ENCODE data around the gene TBC1D22B.

Gene TBC1D22B

GRCh38 chr6:37357288-37357687, 99.7 kb downstream of the TBC1D22B start:
- DNase-seq (ENCODE audit: low read depth): no peak

- DNase-seq (ENCODE audit: low read depth): no peak
Observed at GRCh38 chr6:37357860-37358259, 100.3 kb downstream of the TBC1D22B start.

GRCh38 chr6:37359039-37359438, 101.5 kb downstream of the TBC1D22B start:
- no peak for DNase-seq (ENCODE audit: low read depth)

- no peak for DNase-seq (ENCODE audit: low read depth)
Observed at GRCh38 chr6:37362101-37362828, 104.7 kb downstream of the TBC1D22B start.

- DNase-seq (ENCODE audit: low read depth): no peak
Observed at GRCh38 chr6:37365791-37366190, 108.2 kb downstream of the TBC1D22B start.

- no peak for DNase-seq (ENCODE audit: low read depth)
Observed at GRCh38 chr6:37366910-37367309, 109.3 kb downstream of the TBC1D22B start.

GRCh38 chr6:37368961-37369320, 111.4 kb downstream of the TBC1D22B start:
- DNase-seq (ENCODE audit: low read depth): no peak

GRCh38 chr6:37369321-37370201, 112.0 kb downstream of the TBC1D22B start:
- no peak for DNase-seq (ENCODE audit: low read depth)

- DNase-seq (ENCODE audit: low read depth): no peak
Observed at GRCh38 chr6:37371154-37372083, 113.8 kb downstream of the TBC1D22B start.

- no peak for DNase-seq (ENCODE audit: low read depth)
Observed at GRCh38 chr6:37372116-37372515, 114.5 kb downstream of the TBC1D22B start.

- DNase-seq (ENCODE audit: low read depth): no peak
Observed at GRCh38 chr6:37373822-37374471, 116.4 kb downstream of the TBC1D22B start.

- no peak for DNase-seq (ENCODE audit: low read depth)
Observed at GRCh38 chr6:37375376-37375775, 117.8 kb downstream of the TBC1D22B start.

- DNase-seq (ENCODE audit: low read depth): no peak
Observed at GRCh38 chr6:37376078-37376743, 118.6 kb downstream of the TBC1D22B start.

GRCh38 chr6:37381579-37381978, 124.0 kb downstream of the TBC1D22B start:
- no peak for DNase-seq (ENCODE audit: low read depth)
